ENCODE results near the gene QRICH1. TPM values are rescaled to one million over a fixed set of nuclear protein-coding genes. Genes with fewer than 3 reads are reported as not detected.

The QRICH1 gene
- polyA plus RNA-seq, 5 donors: 73.2 to 89.8 (median 82.8) TPM

- no peak for DNase-seq
Measured at GRCh38 chr3:49120096-49120437, 26.2 kb upstream of the QRICH1 start.

GRCh38 chr3:49119439-49119838, 25.6 kb upstream of the QRICH1 start:
- no peak for DNase-seq

- no peak for DNase-seq
Measured at GRCh38 chr3:49119036-49119435, 25.2 kb upstream of the QRICH1 start.

- no peak for DNase-seq
Measured at GRCh38 chr3:49112262-49112661, 18.4 kb upstream of the QRICH1 start.

GRCh38 chr3:49111347-49111746, 17.5 kb upstream of the QRICH1 start:
- no peak for DNase-seq

- DNase-seq: no peak
Measured at GRCh38 chr3:49110780-49111179, 16.9 kb upstream of the QRICH1 start.

- no peak for DNase-seq
Measured at GRCh38 chr3:49108346-49108745, 14.5 kb upstream of the QRICH1 start.

GRCh38 chr3:49104427-49105291, 10.8 kb upstream of the QRICH1 start, which contains the start of gene QARS1:
QARS1 (minus strand) TSS chr3:49104757; CDS start chr3:49104733, 24 bp downstream.
- DNase-seq: peak; percentile 89 to 91

- no peak for DNase-seq
Measured at GRCh38 chr3:49104052-49104426, 10.2 kb upstream of the QRICH1 start.

- DNase-seq: no peak
Measured at GRCh38 chr3:49100046-49100615, 6.3 kb upstream of the QRICH1 start.

GRCh38 chr3:49098910-49099630, 5.2 kb upstream of the QRICH1 start:
- no peak for DNase-seq

- no peak for DNase-seq
Measured at GRCh38 chr3:49098429-49098828, 4.6 kb upstream of the QRICH1 start.

- DNase-seq: peak; percentile 83 to 85
Measured at GRCh38 chr3:49092938-49093852, 676 bp downstream of the QRICH1 start.

GRCh38 chr3:49081429-49081828, 12.4 kb downstream of the QRICH1 start:
- no peak for DNase-seq

GRCh38 chr3:49079270-49079669, 14.6 kb downstream of the QRICH1 start:
- DNase-seq: no peak

GRCh38 chr3:49076646-49077045, 17.2 kb downstream of the QRICH1 start:
- DNase-seq: no peak

- DNase-seq: no peak
Measured at GRCh38 chr3:49076116-49076515, 17.8 kb downstream of the QRICH1 start.

- no peak for DNase-seq
Measured at GRCh38 chr3:49058011-49058410, 35.9 kb downstream of the QRICH1 start.

- DNase-seq: no peak
Measured at GRCh38 chr3:49057268-49057667, 36.6 kb downstream of the QRICH1 start.

- DNase-seq: no peak
Measured at GRCh38 chr3:49054344-49054862, 39.5 kb downstream of the QRICH1 start.

- no peak for DNase-seq
Measured at GRCh38 chr3:49053543-49053942, 40.3 kb downstream of the QRICH1 start.
